Stimulated activated CD8-positive, alpha-beta memory T cell treated with anti-CD3 and anti-CD28 coated beads, Interleukin-4, amount 100 ng/mL, for 1 hour (primary cell): Measurements from ENCODE around the gene HMGCR.

Experiments used
- DNase-seq, 2 donors: peaks; one replicate each; pipeline ENCODE4 v3.0.0-alpha.2; 2020; ENCODE audit warnings: low read depth in 2 of 2, low spot score in 1 of 2

The HMGCR gene

GRCh38 chr5:75340714-75341478, 3.9 kb downstream of the HMGCR start:
- DNase-seq, result no peak

- DNase-seq, result no peak
Observed at GRCh38 chr5:75341934-75342333, 4.9 kb downstream of the HMGCR start.

- no peak for DNase-seq
Observed at GRCh38 chr5:75342836-75343235, 5.8 kb downstream of the HMGCR start.

- DNase-seq, result no peak
Observed at GRCh38 chr5:75348241-75348640, 11.2 kb downstream of the HMGCR start.

GRCh38 chr5:75349663-75350062, 12.6 kb downstream of the HMGCR start:
- no peak for DNase-seq

GRCh38 chr5:75351139-75351926, 14.3 kb downstream of the HMGCR start:
- DNase-seq, result no peak

GRCh38 chr5:75355236-75355635, 18.2 kb downstream of the HMGCR start:
- DNase-seq, result no peak

GRCh38 chr5:75356719-75357118, 19.7 kb downstream of the HMGCR start:
- DNase-seq, result no peak

GRCh38 chr5:75358117-75358516, 21.1 kb downstream of the HMGCR start:
- DNase-seq, result no peak

- DNase-seq, result no peak
Observed at GRCh38 chr5:75361310-75361709, 24.3 kb downstream of the HMGCR start.

- no peak for DNase-seq
Observed at GRCh38 chr5:75362474-75362975, 25.5 kb downstream of the HMGCR start.

GRCh38 chr5:75363111-75363510, 26.1 kb downstream of the HMGCR start:
- no peak for DNase-seq

GRCh38 chr5:75363726-75364495, 26.9 kb downstream of the HMGCR start:
- no peak for DNase-seq

- DNase-seq, result no peak
Observed at GRCh38 chr5:75364571-75365280, 27.7 kb downstream of the HMGCR start.

- no peak for DNase-seq
Observed at GRCh38 chr5:75365740-75366139, 28.7 kb downstream of the HMGCR start.

- no peak for DNase-seq
Observed at GRCh38 chr5:75366787-75367186, 29.8 kb downstream of the HMGCR start.

- no peak for DNase-seq
Observed at GRCh38 chr5:75367401-75367800, 30.4 kb downstream of the HMGCR start.

- DNase-seq, result no peak
Observed at GRCh38 chr5:75368391-75368790, 31.4 kb downstream of the HMGCR start.

- DNase-seq, result no peak
Observed at GRCh38 chr5:75373862-75374261, 36.8 kb downstream of the HMGCR start.

GRCh38 chr5:75374394-75374814, 37.4 kb downstream of the HMGCR start:
- no peak for DNase-seq

- DNase-seq, result no peak
Observed at GRCh38 chr5:75375414-75375813, 38.4 kb downstream of the HMGCR start.
